GM12875 (cell line): ENCODE measurements around the gene NRIP3.
"Not testable (repeated sequence)": the region's sequence is repeated elsewhere in the genome, so short reads cannot be mapped to it uniquely, and the experiment has no call there.

Experiments
- H3K4me3 ChIP-seq: one replicate; pipeline ENCODE4 v1.5.1; 2011; ENCODE audit warnings: low read depth, low read length, control low read depth
- CTCF ChIP-seq: IDR thresholded peaks from 2 replicates; pipeline ENCODE4 v1.5.1; 2011; ENCODE audit warnings: low read depth, mild to moderate bottlenecking, control low read depth, inconsistent platforms, low read length, moderate library complexity, borderline replicate concordance; ENCODE audit not compliant: insufficient read depth

Gene NRIP3

GRCh38 chr11:8941341-8942103 lies 62.3 kb downstream of the NRIP3 start:
- H3K4me3 ChIP-seq: no peak overlapping the region
- no peak for TF ChIP-seq CTCF

- no peak for TF ChIP-seq CTCF
- H3K4me3 ChIP-seq: no peak overlapping the region
Observed at GRCh38 chr11:8937659-8938058, 66.1 kb downstream of the NRIP3 start.

- no peak overlapping the region for H3K4me3 ChIP-seq
- TF ChIP-seq CTCF: no peak
Observed at GRCh38 chr11:8937159-8937558, 66.6 kb downstream of the NRIP3 start.

- not testable (repeated sequence) for H3K4me3 ChIP-seq
Observed at GRCh38 chr11:8935789-8936188, 68.0 kb downstream of the NRIP3 start.

- H3K4me3 ChIP-seq: no peak overlapping the region
Observed at GRCh38 chr11:8934742-8935488, 68.9 kb downstream of the NRIP3 start.

GRCh38 chr11:8933931-8934330 lies 69.9 kb downstream of the NRIP3 start:
- H3K4me3 ChIP-seq: no peak overlapping the region
- no peak for TF ChIP-seq CTCF

More at GRCh38 chr11:8934742-8935488, 68.9 kb downstream of the NRIP3 start:
- TF ChIP-seq CTCF: no peak

- no peak for TF ChIP-seq CTCF
- no peak within 1 kb of the TSS for H3K4me3 ChIP-seq
Observed at GRCh38 chr11:8932564-8933180, 71.1 kb downstream of the NRIP3 start, which contains the start of gene C11orf16. TSS of gene C11orf16 (minus strand) at chr11:8932947. CDS start at chr11:8932308, 639 bp downstream.
